ENCODE results near the gene CFAP45.

GRCh38 chr1:159914252-159915018 lies 14.5 kb upstream of the CFAP45 start:
- no peak for TF ChIP-seq CTCF (IDR thresholded peaks at IDR 0.05)
- peak in 1 of 3 donors; percentile 11 for TF ChIP-seq POLR2AphosphoS5 (IDR thresholded peaks at IDR 0.05)
- TF ChIP-seq POLR2A (IDR thresholded peaks at IDR 0.05) = no peak
- no peak for TF ChIP-seq EP300 (IDR thresholded peaks at IDR 0.05; ENCODE audit: low read depth)
